Pancreas (tissue), 10 donors: ENCODE measurements around the gene SRGAP3. TPM values are rescaled to one million over a fixed set of nuclear protein-coding genes. Genes with fewer than 3 reads are reported as not detected.
A peak's percentile ranks its signal among the peaks of the same experiment; 100 is the strongest.

ENCODE experiments used
- ATAC-seq, 4 donors: fragments of 200-7000 bp; cut with Tn5 transposase; one replicate each; pipeline versions ENCODE4 v1.8.0 to v1.9.1; 2020; ENCODE audit warnings: mild to moderate bottlenecking in 4 of 4, moderate library complexity in 4 of 4
- DNase-seq, 6 donors: peaks; one replicate each; pipeline ENCODE4 v3.0.0-alpha.2; 2020
- FAIRE-seq: peaks from 2 replicates; lab custom pipeline; 2012; peaks lifted over from hg19 to GRCh38; lab: Jason Lieb, UNC
- H3K27ac ChIP-seq, 4 donors: fragments of 200-600 bp; sonication (generic); 1 replicate in 3 of 4; 2 replicates in 1 of 4; pipeline versions ENCODE4 v1.5.0 to v1.8.0; 2020
- H3K27me3 ChIP-seq, 4 donors: fragments of 200-600 bp; one replicate each; pipeline ENCODE4 v1.8.0; 2021
- H3K36me3 ChIP-seq, 3 donors: fragments of 200-600 bp; sonication (generic) in 1 of 3; one replicate each; pipeline versions ENCODE4 v1.5.0 to v1.8.0; 2020 to 2021
- H3K4me1 ChIP-seq, 3 donors: fragments of 200-600 bp; one replicate each; pipeline ENCODE4 v1.8.0; 2021
- H3K4me3 ChIP-seq, 4 donors: fragments of 200-600 bp; sonication (generic) in 2 of 4; one replicate each; pipeline versions ENCODE4 v1.5.0 to v1.8.0; 2020 to 2021
- H3K9me3 ChIP-seq, 4 donors: fragments of 200-600 bp; one replicate each; pipeline ENCODE4 v1.8.0; 2021
- CTCF ChIP-seq, 4 donors: fragments of 200-600 bp; sonication (generic) in 3 of 4; IDR thresholded peaks; one replicate each; pipeline versions ENCODE4 v1.5.0 to v1.8.0; 2021; ENCODE audit warnings: antibody characterized with exemption in 4 of 4
- WGBS, 2 donors: extraction: QIAGEN DNeasy Blood & Tissue Kit; methylation state at CpG; one replicate each; pipeline ENCODE4 v1.1.7; 2013; 5-methylcytosine and 5-hydroxymethylcytosine counted together
- intact Hi-C, 3 donors: fragments of 100-400 bp; cut with DNase I; formaldehyde crosslinking; loops; one replicate each; pipeline versions ENCODE4 v1.11.1 to v1.14.2; 2022
- polyA plus RNA-seq, 2 donors: library from polyadenylated mRNA; stranded (reverse); fragments of 200-250 nt; gene quantifications; one replicate each; pipeline ENCODE4 v1.2.3, GENCODE V29; 2013
- total RNA-seq, 6 donors: library from RNA; stranded (reverse); fragmentation: NEBNext Ultra II Directional in 4 of 6; extraction: Animal tissue kit (Norgen Biotek cat#: 25700) in 4 of 6; gene quantifications; one replicate each; pipeline versions ENCODE4 v1.2.1 to v1.2.4, GENCODE V29; 2021 to 2023
- donor health status: healthy with polysubstance abuse.
- donor health status: DM: no; HTN: no; CAD: no; lungs with moderate emphysema.
- donor health status: DM: no; HTN: no; CAD: no.
- donor health status: control.
- donor health status: control.
- donor health status: Bipolar disorder and iron deficiency.
- donor health status: DM: yes; HTN: yes; CAD: no.
- donor health status: DM: no; HTN: no; CAD: no.
- donor health status: DM: no; HTN: no; CAD: no.
- donor health status: DM: yes; HTN: yes; CAD: no.

The SRGAP3 gene
- total and polyA plus RNA-seq, 8 donors, result 1.9 to 6.5 (median 3.0) TPM

GRCh38 chr3:9218514-9218846, 31.0 kb downstream of the SRGAP3 start:
- no peak overlapping the region for H3K27ac ChIP-seq
- 98 to 99% methylated on average over 3 of the region's 3 CpGs for WGBS, 2 donors
- ATAC-seq (no peak), FAIRE-seq (no peak), DNase-seq (no peak)
- no peaks in the 10 kb centered on the region for H3K36me3 ChIP-seq
- H3K27me3 ChIP-seq, result no peaks in the 10 kb centered on the region
- no peak for TF ChIP-seq CTCF (IDR thresholded peaks at IDR 0.05)
- H3K9me3 ChIP-seq, result no peaks in the 10 kb centered on the region
- H3K4me1 ChIP-seq, result no peaks in the 10 kb centered on the region
- H3K4me3 ChIP-seq, result no peak overlapping the region
- intact Hi-C loops, result no loop called here

GRCh38 chr3:9217784-9218513, 31.5 kb downstream of the SRGAP3 start:
- H3K36me3 ChIP-seq, result no peaks in the 10 kb centered on the region
- no peaks in the 10 kb centered on the region for H3K4me1 ChIP-seq
- DNase-seq (no peak), ATAC-seq (no peak), FAIRE-seq (no peak)
- intact Hi-C loops, result no loop called here
- no peaks in the 10 kb centered on the region for H3K27me3 ChIP-seq
- H3K9me3 ChIP-seq, result no peaks in the 10 kb centered on the region
- H3K4me3 ChIP-seq, result no peak overlapping the region
- no peak for TF ChIP-seq CTCF (IDR thresholded peaks at IDR 0.05)
- WGBS, 2 donors, result 82 to 88% methylated on average over 8 of the region's 8 CpGs
- H3K27ac ChIP-seq, result no peak overlapping the region

- Histone ChIP-seq H3K27me3 (no peaks in the 10 kb centered on the region), H3K36me3 (no peaks in the 10 kb centered on the region), H3K4me3 (no peak overlapping the region), H3K9me3 (no peaks in the 10 kb centered on the region), H3K27ac (no peak overlapping the region), H3K4me1 (no peaks in the 10 kb centered on the region)
- peak in 1 of 4 donors; percentile 34 for ATAC-seq
- intact Hi-C loops, result no loop called here
- WGBS, 2 donors, result 90 to 92% methylated on average over 14 of the region's 14 CpGs
- TF ChIP-seq CTCF (IDR thresholded peaks at IDR 0.05), result no peak
- no peak for DNase-seq
- FAIRE-seq, result no peak
Measured at GRCh38 chr3:9216736-9217135, 32.7 kb downstream of the SRGAP3 start.

- no peaks in the 10 kb centered on the region for H3K4me1 ChIP-seq
- no peaks in the 10 kb centered on the region for H3K27me3 ChIP-seq
- ATAC-seq (peak in 1 of 4 donors; percentile 15), DNase-seq (no peak), FAIRE-seq (no peak)
- H3K36me3 ChIP-seq, result no peaks in the 10 kb centered on the region
- no peak overlapping the region for H3K4me3 ChIP-seq
- intact Hi-C loops, result no loop called here
- H3K27ac ChIP-seq, result no peak overlapping the region
- no peak for TF ChIP-seq CTCF (IDR thresholded peaks at IDR 0.05)
- WGBS, 2 donors, result 63 to 74% methylated on average over 2 of the region's 2 CpGs
- no peaks in the 10 kb centered on the region for H3K9me3 ChIP-seq
Measured at GRCh38 chr3:9214599-9214998, 34.8 kb downstream of the SRGAP3 start.

- Histone ChIP-seq H3K27me3 (no peaks in the 10 kb centered on the region), H3K4me1 (no peaks in the 10 kb centered on the region), H3K4me3 (no peak overlapping the region), H3K36me3 (no peaks in the 10 kb centered on the region), H3K9me3 (no peaks in the 10 kb centered on the region), H3K27ac (no peak overlapping the region)
- DNase-seq (no peak), ATAC-seq (no peak), FAIRE-seq (no peak)
- TF ChIP-seq CTCF (IDR thresholded peaks at IDR 0.05), result no peak
- WGBS, 2 donors, result 85 to 90% methylated on average over 3 of the region's 3 CpGs
- intact Hi-C loops, result no loop called here
Measured at GRCh38 chr3:9214185-9214584, 35.3 kb downstream of the SRGAP3 start.
